Right lung (tissue), 5 donors: Measurements from ENCODE around the gene NFIX. TPM values are rescaled to one million over a fixed set of nuclear protein-coding genes. Genes with fewer than 3 reads are reported as not detected.

Experiments
- DNase-seq, 2 donors: peaks; one replicate each; pipeline ENCODE4 v3.0.0-alpha.2; 2013
- polyA plus RNA-seq, 5 donors: library from polyadenylated mRNA; unstranded; fragments of 120-200 nt; gene quantifications; one replicate each; pipeline versions ENCODE4 v1.2.1 to v1.2.3, GENCODE V29; 2013; ENCODE audit warnings: inconsistent platforms in 1 of 5, low replicate concordance in 1 of 5; ENCODE audit not compliant: insufficient read length in 5 of 5, insufficient read depth in 1 of 5

Gene NFIX
- polyA plus RNA-seq, 5 donors: 83.6 to 141 (median 101) TPM

GRCh38 chr19:13120031-13120430, 124.8 kb downstream of the NFIX start:
- DNase-seq: no peak

- DNase-seq: no peak
These were observed 125.5 kb downstream of the NFIX start for GRCh38 chr19:13120817-13121216.

GRCh38 chr19:13121551-13122274, 126.4 kb downstream of the NFIX start:
- no peak for DNase-seq

- DNase-seq: no peak
These were observed 127.1 kb downstream of the NFIX start for GRCh38 chr19:13122275-13122878.

GRCh38 chr19:13122980-13123957, 128.0 kb downstream of the NFIX start:
- DNase-seq: no peak

GRCh38 chr19:13127051-13127450, 131.8 kb downstream of the NFIX start:
- DNase-seq: no peak

- DNase-seq: no peak
These were observed 132.7 kb downstream of the NFIX start for GRCh38 chr19:13127811-13128575.

GRCh38 chr19:13128583-13128982, 133.3 kb downstream of the NFIX start:
- DNase-seq: no peak

GRCh38 chr19:13129384-13129783, 134.1 kb downstream of the NFIX start:
- no peak for DNase-seq

- no peak for DNase-seq
These were observed 135.7 kb downstream of the NFIX start for GRCh38 chr19:13130886-13131490.

GRCh38 chr19:13132471-13133180, 137.4 kb downstream of the NFIX start:
- no peak for DNase-seq

- DNase-seq: no peak
These were observed 138.1 kb downstream of the NFIX start for GRCh38 chr19:13133241-13133870.

GRCh38 chr19:13134626-13135025, 139.4 kb downstream of the NFIX start:
- no peak for DNase-seq

- no peak for DNase-seq
These were observed 140.1 kb downstream of the NFIX start for GRCh38 chr19:13135068-13136062.

- no peak for DNase-seq
These were observed 142.1 kb downstream of the NFIX start for GRCh38 chr19:13137290-13137794.

GRCh38 chr19:13138171-13138915, 143.1 kb downstream of the NFIX start:
- no peak for DNase-seq

GRCh38 chr19:13138916-13139198, 143.6 kb downstream of the NFIX start:
- no peak for DNase-seq
